HEK293T (cell line): ENCODE results near the gene CAMK1G.

Source experiments
- CTCF ChIA-PET: fragments of 350-600 bp; formaldehyde crosslinking; extraction: SDS; loops from one replicate; lab custom pipeline; 2021; ENCODE audit warnings: antibody characterized with exemption, inconsistent platforms; lab: Yijun Ruan, JAX
- POLR2A ChIA-PET: fragments of 350-600 bp; formaldehyde crosslinking; extraction: SDS; loops from one replicate; lab custom pipeline; 2020; ENCODE audit warnings: antibody characterized with exemption, inconsistent platforms; lab: Yijun Ruan, JAX
- DNase-seq: peaks from one replicate; pipeline ENCODE4 v3.0.0; 2012; ENCODE audit warnings: mixed read lengths; ENCODE audit errors: extremely low spot score
- ARNT ChIP-seq: fragments of 450-650 bp; IDR thresholded peaks from 2 replicates; pipeline ENCODE4 v1.6.1; 2017; ENCODE audit warnings: mild to moderate bottlenecking
- BHLHE40 ChIP-seq: fragments of 450-650 bp; IDR thresholded peaks from 2 replicates; pipeline ENCODE4 v1.6.1; 2016; ENCODE audit warnings: mild to moderate bottlenecking, moderate library complexity, borderline replicate concordance
- CTBP1 ChIP-seq: fragments of 450-650 bp; IDR thresholded peaks from 2 replicates; pipeline ENCODE4 v1.6.1; 2016; ENCODE audit warnings: borderline replicate concordance
- ELF4 ChIP-seq: fragments of 450-650 bp; IDR thresholded peaks from 2 replicates; pipeline ENCODE4 v1.6.1; 2017; ENCODE audit warnings: antibody characterized with exemption
- FOXA1 ChIP-seq: fragments of 450-650 bp; IDR thresholded peaks from 2 replicates; pipeline ENCODE4 v1.6.1; 2016; ENCODE audit warnings: mild to moderate bottlenecking
- FOXK2 ChIP-seq: fragments of 450-650 bp; IDR thresholded peaks from 2 replicates; pipeline ENCODE4 v1.6.1; 2016; ENCODE audit warnings: mild to moderate bottlenecking
- FOXM1 ChIP-seq: fragments of 450-650 bp; IDR thresholded peaks from 2 replicates; pipeline ENCODE4 v1.6.1; 2017; ENCODE audit warnings: mild to moderate bottlenecking, borderline replicate concordance
- HDGF ChIP-seq: fragments of 450-650 bp; IDR thresholded peaks from 2 replicates; pipeline ENCODE4 v1.6.1; 2017; ENCODE audit warnings: antibody characterized with exemption, borderline replicate concordance
- L3MBTL2 ChIP-seq: fragments of 450-650 bp; conservative IDR thresholded peaks from 2 replicates; pipeline ENCODE4 v1.6.1; 2016; ENCODE audit warnings: mild to moderate bottlenecking
- LEF1 ChIP-seq: fragments of 450-650 bp; IDR thresholded peaks from 2 replicates; pipeline ENCODE4 v1.6.1; 2017; ENCODE audit warnings: mild to moderate bottlenecking, borderline replicate concordance
- NFRKB ChIP-seq: fragments of 450-650 bp; IDR thresholded peaks from 2 replicates; pipeline ENCODE4 v1.6.1; 2016; ENCODE audit warnings: mild to moderate bottlenecking, moderate library complexity
- SP1 ChIP-seq: fragments of 450-650 bp; IDR thresholded peaks from 2 replicates; pipeline ENCODE4 v1.6.1; 2017
- SUZ12 ChIP-seq: fragments of 450-650 bp; IDR thresholded peaks from 2 replicates; pipeline ENCODE4 v1.6.1; 2016; ENCODE audit warnings: mild to moderate bottlenecking
- TARDBP ChIP-seq: fragments of 450-650 bp; IDR thresholded peaks from 2 replicates; pipeline ENCODE4 v1.6.1; 2016
- ZNF384 ChIP-seq: fragments of 450-650 bp; IDR thresholded peaks from 2 replicates; pipeline ENCODE4 v1.6.1; 2016
- TF ChIP-seq, protein P1 (sequence below): fragments of 450-650 bp; IDR thresholded peaks from 2 replicates; pipeline ENCODE4 v1.6.1; 2016

CAMK1G gene

GRCh38 chr1:209585197-209585596 is 1.7 kb downstream of the CAMK1G start:
- no peak for DNase-seq
- TF ChIP-seq BHLHE40 (no peak), FOXK2 (no peak), FOXM1 (no peak), NFRKB (no peak), SP1 (no peak), ELF4 (no peak), CTBP1 (no peak), TARDBP (no peak), ARNT (no peak), ZNF384 (no peak), LEF1 (no peak), HDGF (no peak)
- TF ChIP-seq, protein P1, sequence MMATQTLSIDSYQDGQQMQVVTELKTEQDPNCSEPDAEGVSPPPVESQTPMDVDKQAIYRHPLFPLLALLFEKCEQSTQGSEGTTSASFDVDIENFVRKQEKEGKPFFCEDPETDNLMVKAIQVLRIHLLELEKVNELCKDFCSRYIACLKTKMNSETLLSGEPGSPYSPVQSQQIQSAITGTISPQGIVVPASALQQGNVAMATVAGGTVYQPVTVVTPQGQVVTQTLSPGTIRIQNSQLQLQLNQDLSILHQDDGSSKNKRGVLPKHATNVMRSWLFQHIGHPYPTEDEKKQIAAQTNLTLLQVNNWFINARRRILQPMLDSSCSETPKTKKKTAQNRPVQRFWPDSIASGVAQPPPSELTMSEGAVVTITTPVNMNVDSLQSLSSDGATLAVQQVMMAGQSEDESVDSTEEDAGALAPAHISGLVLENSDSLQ, result no peak
- ChIA-PET CTCF (interaction anchor here (0.6 to 1.2 kb wide), 3 partner anchors 15 to 1716 kb away, joined by 3 to 5 read pairs (median 3); no protein-coding TSS in a partner anchor), POLR2A (no interaction called here)

DNA sequence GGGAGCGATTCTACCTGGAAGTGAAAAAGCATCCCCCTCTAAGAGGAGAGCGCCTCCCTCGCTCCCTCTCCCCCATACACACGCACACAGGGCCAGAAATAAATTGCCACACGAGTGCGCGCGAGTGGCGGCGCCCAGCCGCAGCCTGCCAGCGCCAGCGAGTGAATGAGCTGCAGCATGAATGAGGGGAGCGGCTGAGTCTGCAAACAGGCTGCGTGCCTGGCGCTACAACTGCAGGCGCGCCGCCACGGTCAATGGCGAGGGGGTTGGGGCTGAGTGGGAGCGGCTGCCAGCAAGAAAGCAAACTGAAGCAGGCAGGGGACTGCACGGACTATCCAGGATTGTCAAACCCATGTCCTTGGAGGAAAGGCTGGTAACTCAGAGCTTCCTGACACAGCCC is 2.2 kb downstream of the CAMK1G start:
- POLR2A ChIA-PET, result no interaction called here
- peak; percentile 28 for DNase-seq
- CTCF ChIA-PET, result interaction anchor here (0.6 to 1.0 kb wide), 3 partner anchors 20 to 1717 kb away, joined by 3 to 5 read pairs (median 4); no protein-coding TSS in a partner anchor
- TF ChIP-seq CTBP1 (no peak), ELF4 (no peak), BHLHE40 (no peak), FOXA1 (no peak), TARDBP (no peak), LEF1 (no peak), FOXM1 (no peak), ZNF384 (no peak), SP1 (no peak), HDGF (no peak), ARNT (no peak), FOXK2 (no peak), NFRKB (no peak), L3MBTL2 (no peak)
- TF ChIP-seq, protein P1, result no peak

DNA sequence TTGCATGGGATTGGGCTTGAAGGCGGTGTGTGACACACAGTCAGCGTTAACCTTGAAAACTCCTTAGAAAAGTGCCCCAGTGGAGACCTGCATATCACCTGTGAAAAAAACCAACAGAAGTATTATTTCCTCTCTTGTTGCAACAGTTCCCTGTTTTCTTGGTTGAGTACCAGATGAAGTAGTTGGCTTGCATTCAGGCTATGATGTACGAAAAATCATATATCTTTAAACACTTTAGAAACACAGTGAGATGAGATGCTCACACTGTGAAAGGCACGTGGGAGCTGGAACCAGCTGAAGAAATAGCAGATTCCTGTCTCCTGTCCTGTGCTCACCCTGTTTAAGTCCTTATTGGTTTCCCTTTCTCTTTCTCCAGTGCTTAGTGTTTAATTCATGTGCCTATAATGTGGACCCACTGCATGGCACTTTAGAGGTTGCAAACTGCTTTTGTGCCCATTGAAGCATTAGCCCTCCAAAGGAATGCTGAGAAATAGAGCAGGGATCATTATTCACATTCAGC is 2.8 kb downstream of the CAMK1G start:
- no peak for DNase-seq
- ChIA-PET POLR2A (no interaction called here), CTCF (interaction anchor here (0.9 to 1.0 kb wide), 2 partner anchors 20 to 41 kb away, joined by 4 to 5 read pairs; no protein-coding TSS in a partner anchor)
- TF ChIP-seq FOXA1 (no peak), TARDBP (no peak), FOXK2 (no peak), SUZ12 (no peak), ARNT (no peak), ZNF384 (no peak), ELF4 (no peak), HDGF (no peak), LEF1 (no peak), FOXM1 (no peak), NFRKB (no peak), SP1 (no peak), BHLHE40 (no peak), CTBP1 (no peak), L3MBTL2 (no peak)
- TF ChIP-seq, protein P1, result no peak

GRCh38 chr1:209587789-209588188 is 4.3 kb downstream of the CAMK1G start:
- no peak for TF ChIP-seq FOXA1
- TF ChIP-seq TARDBP, result no peak
- POLR2A ChIA-PET, result no interaction called here
- CTCF ChIA-PET, result no interaction called here
- DNase-seq, result no peak

DNA sequence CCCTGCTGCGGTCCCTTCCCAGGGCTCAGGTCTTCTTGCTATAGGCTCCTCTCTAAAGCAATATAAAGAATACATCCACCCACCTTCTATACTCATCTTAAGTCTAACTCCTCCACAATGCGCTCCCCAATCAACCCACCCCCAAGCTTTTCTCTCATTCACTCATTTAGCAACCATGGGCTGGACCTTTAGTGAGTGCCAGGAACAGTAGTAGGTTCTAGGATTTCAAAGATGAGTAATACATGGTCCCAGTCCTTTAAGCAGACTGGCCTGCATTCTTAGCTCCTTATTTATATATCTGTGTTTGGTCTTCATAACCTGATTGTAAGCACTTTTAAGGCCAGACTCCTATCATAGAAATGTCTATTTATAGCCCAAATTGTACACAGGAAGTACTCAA is 5.9 kb downstream of the CAMK1G start:
- no peak for DNase-seq
- TF ChIP-seq, protein P1, result no peak
- TF ChIP-seq ZNF384, result no peak
- no peak for TF ChIP-seq NFRKB
- TF ChIP-seq FOXM1, result no peak
- TF ChIP-seq ELF4, result no peak
- no peak for TF ChIP-seq BHLHE40
- TF ChIP-seq HDGF, result no peak
- no peak for TF ChIP-seq FOXK2
- no peak for TF ChIP-seq FOXA1
- no peak for TF ChIP-seq TARDBP
- TF ChIP-seq CTBP1, result no peak
- no peak for TF ChIP-seq SP1
- TF ChIP-seq LEF1, result no peak
- CTCF ChIA-PET, result interaction anchor here (0.6 to 1.8 kb wide), 4 partner anchors 26 to 546 kb away, joined by 3 to 7 read pairs (median 5); no protein-coding TSS in a partner anchor
- POLR2A ChIA-PET, result no interaction called here

- ChIA-PET CTCF (interaction anchor here (0.8 to 1.8 kb wide), 6 partner anchors 17 to 63 kb away, joined by 4 to 7 read pairs (median 5); no protein-coding TSS in a partner anchor), POLR2A (interaction anchor here (0.9 kb wide), 1 partner anchor 657 kb away, joined by 3 read pairs; no protein-coding TSS in a partner anchor)
- no peak for DNase-seq
- no peak for TF ChIP-seq TARDBP
- no peak for TF ChIP-seq LEF1
- no peak for TF ChIP-seq ELF4
- TF ChIP-seq ARNT, result no peak
- TF ChIP-seq L3MBTL2, result no peak
- no peak for TF ChIP-seq CTBP1
- no peak for TF ChIP-seq SP1
- no peak for TF ChIP-seq BHLHE40
- no peak for TF ChIP-seq FOXM1
- no peak for TF ChIP-seq FOXA1
- no peak for TF ChIP-seq SUZ12
- no peak for TF ChIP-seq FOXK2
- TF ChIP-seq ZNF384, result no peak
- TF ChIP-seq HDGF, result no peak
- TF ChIP-seq NFRKB, result no peak
- TF ChIP-seq, protein P1, result no peak
These were observed 6.3 kb downstream of the CAMK1G start for GRCh38 chr1:209589863-209590262.
